ENCODE results near the gene DCAF16.

DNA sequence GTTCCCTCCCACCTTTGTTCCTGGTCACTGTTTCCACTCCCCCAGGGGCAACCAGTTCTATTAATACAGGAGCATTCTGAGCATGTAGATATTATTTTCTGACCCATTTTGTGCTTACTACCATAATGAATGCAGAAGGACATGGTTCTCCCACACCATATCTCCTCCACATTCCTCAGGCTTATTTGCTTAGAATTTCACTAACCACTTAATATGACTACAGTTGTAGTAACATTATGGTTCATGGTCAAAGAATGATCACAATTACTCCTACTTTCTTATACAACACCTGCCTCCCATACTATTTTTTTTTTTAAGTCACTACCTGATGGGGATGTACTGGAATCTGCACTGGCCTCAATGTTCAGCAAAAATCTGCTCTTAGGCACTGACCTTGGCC, 21.6 kb downstream of the DCAF16 start:
- TF ChIP-seq, protein P1, sequence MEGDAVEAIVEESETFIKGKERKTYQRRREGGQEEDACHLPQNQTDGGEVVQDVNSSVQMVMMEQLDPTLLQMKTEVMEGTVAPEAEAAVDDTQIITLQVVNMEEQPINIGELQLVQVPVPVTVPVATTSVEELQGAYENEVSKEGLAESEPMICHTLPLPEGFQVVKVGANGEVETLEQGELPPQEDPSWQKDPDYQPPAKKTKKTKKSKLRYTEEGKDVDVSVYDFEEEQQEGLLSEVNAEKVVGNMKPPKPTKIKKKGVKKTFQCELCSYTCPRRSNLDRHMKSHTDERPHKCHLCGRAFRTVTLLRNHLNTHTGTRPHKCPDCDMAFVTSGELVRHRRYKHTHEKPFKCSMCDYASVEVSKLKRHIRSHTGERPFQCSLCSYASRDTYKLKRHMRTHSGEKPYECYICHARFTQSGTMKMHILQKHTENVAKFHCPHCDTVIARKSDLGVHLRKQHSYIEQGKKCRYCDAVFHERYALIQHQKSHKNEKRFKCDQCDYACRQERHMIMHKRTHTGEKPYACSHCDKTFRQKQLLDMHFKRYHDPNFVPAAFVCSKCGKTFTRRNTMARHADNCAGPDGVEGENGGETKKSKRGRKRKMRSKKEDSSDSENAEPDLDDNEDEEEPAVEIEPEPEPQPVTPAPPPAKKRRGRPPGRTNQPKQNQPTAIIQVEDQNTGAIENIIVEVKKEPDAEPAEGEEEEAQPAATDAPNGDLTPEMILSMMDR (IDR thresholded peaks at IDR 0.05): no peak
- no peak for TF ChIP-seq ZFX (IDR thresholded peaks at IDR 0.05; ENCODE audit: borderline replicate concordance)

All from 22Rv1 (cell line).